Activated CD4-positive, alpha-beta T cell treated with anti-CD3 and anti-CD28 coated beads, Interleukin-2, amount 10 ng/mL, durations not matched to agents 7 days and 5 days (primary cell): ENCODE results near the gene CNIH3. TPM values are rescaled to one million over a fixed set of nuclear protein-coding genes. Genes with fewer than 3 reads are reported as not detected.
A peak's percentile ranks its signal among the peaks of the same experiment; 100 is the strongest.
"Not testable (repeated sequence)": the region's sequence is repeated elsewhere in the genome, so short reads cannot be mapped to it uniquely, and the experiment has no call there.

Experiments used
- CTCF ChIA-PET: fragments of 350-600 bp; sonication (Branson Sonifier 250); formaldehyde crosslinking; loops from one replicate; lab custom pipeline; 2021; ENCODE audit warnings: antibody characterized with exemption; lab: Charles Lee
- POLR2A ChIA-PET: fragments of 350-600 bp; sonication (Branson Sonifier 250); formaldehyde crosslinking; loops from one replicate; lab custom pipeline; 2021; ENCODE audit warnings: antibody characterized with exemption; lab: Charles Lee
- DNase-seq: peaks from one replicate; pipeline ENCODE4 v3.0.0-alpha.2; 2020
- H3K27ac Mint-ChIP-seq: one replicate; pipeline ENCODE4 v1.8.0; 2021; ENCODE audit warnings: mild to moderate bottlenecking, moderate library complexity, mixed read lengths
- H3K27me3 Mint-ChIP-seq: one replicate; pipeline ENCODE4 v1.8.0; 2021; ENCODE audit warnings: mixed read lengths
- H3K36me3 Mint-ChIP-seq: one replicate; pipeline ENCODE4 v1.8.0; 2021; ENCODE audit warnings: low read depth, mixed read lengths
- H3K4me1 Mint-ChIP-seq: one replicate; pipeline ENCODE4 v1.8.0; 2021; ENCODE audit warnings: mixed read lengths
- H3K4me3 Mint-ChIP-seq: one replicate; pipeline ENCODE4 v1.8.0; 2021; ENCODE audit warnings: mild to moderate bottlenecking, moderate library complexity, mixed read lengths
- H3K9me3 Mint-ChIP-seq: one replicate; pipeline ENCODE4 v1.8.0; 2021; ENCODE audit warnings: mixed read lengths
- total RNA-seq, 2 experiments: library from RNA; stranded (reverse); gene quantifications; one replicate each; pipeline ENCODE4 v1.2.3, GENCODE V29; 2021

The CNIH3 gene
- total RNA-seq: 1 to 10 TPM; 1.7 to 2.1 TPM

- Mint-ChIP-seq H3K4me3 (peak within 1 kb of the TSS; percentile 59), H3K4me1 (peaks cover 23% of the 10 kb centered on the region), H3K27ac (no peak within 1 kb of the TSS), H3K9me3 (no peaks in the 10 kb centered on the region), H3K27me3 (peaks cover 74% of the 10 kb centered on the region), H3K36me3 (peaks cover 1% of the 10 kb centered on the region)
- ChIA-PET POLR2A (no interaction called here), CTCF (interaction anchor here (0.5 to 0.8 kb wide), 2 partner anchors 13 to 19 kb away, joined by 3 to 4 read pairs; no protein-coding TSS in a partner anchor)
- peak; percentile 30 for DNase-seq
These were observed at the start of gene CNIH3 for GRCh38 chr1:224615861-224616755. Gene CNIH3 (plus strand): TSS chr1:224616317. CDS start chr1:224617175, 858 bp downstream.

GRCh38 chr1:224566492-224566891, 49.6 kb upstream of the CNIH3 start:
- POLR2A ChIA-PET, H3K27me3 Mint-ChIP-seq, CTCF ChIA-PET, H3K27ac Mint-ChIP-seq, H3K9me3 Mint-ChIP-seq, H3K4me3 Mint-ChIP-seq, H3K36me3 Mint-ChIP-seq, H3K4me1 Mint-ChIP-seq, DNase-seq: not testable (repeated sequence)

GRCh38 chr1:224569276-224569675, 46.8 kb upstream of the CNIH3 start:
- Mint-ChIP-seq H3K27ac (no peak overlapping the region), H3K4me3 (no peak overlapping the region), H3K27me3 (peaks cover 3% of the 10 kb centered on the region), H3K9me3 (peaks cover 2% of the 10 kb centered on the region), H3K4me1 (no peaks in the 10 kb centered on the region), H3K36me3 (no peaks in the 10 kb centered on the region)
- ChIA-PET POLR2A (no interaction called here), CTCF (no interaction called here)
- no peak for DNase-seq

- DNase-seq, POLR2A ChIA-PET, H3K4me1 Mint-ChIP-seq, H3K9me3 Mint-ChIP-seq, H3K27ac Mint-ChIP-seq, H3K4me3 Mint-ChIP-seq, H3K36me3 Mint-ChIP-seq: not testable (repeated sequence)
- CTCF ChIA-PET: interaction anchor here (0.7 kb wide), 1 partner anchor 861 kb away, joined by 3 read pairs; no protein-coding TSS in a partner anchor
- H3K27me3 Mint-ChIP-seq: peaks cover 13% of the 10 kb centered on the region
These were observed 44.1 kb upstream of the CNIH3 start for GRCh38 chr1:224571975-224572374.

- Mint-ChIP-seq H3K36me3 (no peaks in the 10 kb centered on the region), H3K27me3 (peaks cover 22% of the 10 kb centered on the region), H3K9me3 (peaks cover 11% of the 10 kb centered on the region), H3K27ac (no peak overlapping the region), H3K4me3 (no peak overlapping the region), H3K4me1 (no peaks in the 10 kb centered on the region)
- CTCF ChIA-PET: no interaction called here
- POLR2A ChIA-PET: no interaction called here
- DNase-seq: no peak
These were observed 36.6 kb upstream of the CNIH3 start for GRCh38 chr1:224579526-224579925.

GRCh38 chr1:224580006-224580405, 36.1 kb upstream of the CNIH3 start:
- no peak for DNase-seq
- no peaks in the 10 kb centered on the region for H3K4me1 Mint-ChIP-seq
- CTCF ChIA-PET: no interaction called here
- peaks cover 13% of the 10 kb centered on the region for H3K9me3 Mint-ChIP-seq
- H3K4me3 Mint-ChIP-seq: no peak overlapping the region
- peaks cover 22% of the 10 kb centered on the region for H3K27me3 Mint-ChIP-seq
- POLR2A ChIA-PET: no interaction called here
- H3K27ac Mint-ChIP-seq: no peak overlapping the region
- no peaks in the 10 kb centered on the region for H3K36me3 Mint-ChIP-seq

GRCh38 chr1:224582041-224582440, 34.1 kb upstream of the CNIH3 start:
- CTCF ChIA-PET: interaction anchor here (0.8 to 0.9 kb wide), 2 partner anchors 14 to 269 kb away, joined by 3 read pairs; no protein-coding TSS in a partner anchor
- POLR2A ChIA-PET: no interaction called here
- no peak for DNase-seq
- Mint-ChIP-seq H3K9me3 (peaks cover 4% of the 10 kb centered on the region), H3K27me3 (peaks cover 11% of the 10 kb centered on the region), H3K4me3 (no peak overlapping the region), H3K36me3 (no peaks in the 10 kb centered on the region), H3K27ac (no peak overlapping the region), H3K4me1 (no peaks in the 10 kb centered on the region)

GRCh38 chr1:224583774-224584173, 32.3 kb upstream of the CNIH3 start:
- POLR2A ChIA-PET: no interaction called here
- Mint-ChIP-seq H3K4me3 (no peak overlapping the region), H3K4me1 (no peaks in the 10 kb centered on the region), H3K9me3 (peaks cover 3% of the 10 kb centered on the region), H3K36me3 (no peaks in the 10 kb centered on the region), H3K27ac (no peak overlapping the region), H3K27me3 (peaks cover 6% of the 10 kb centered on the region)
- CTCF ChIA-PET: interaction anchor here (1.6 kb wide), 1 partner anchor 9 kb away, joined by 4 read pairs; no protein-coding TSS in a partner anchor
- no peak for DNase-seq

GRCh38 chr1:224585051-224585450, 31.1 kb upstream of the CNIH3 start:
- POLR2A ChIA-PET: no interaction called here
- Mint-ChIP-seq H3K4me3 (no peak overlapping the region), H3K9me3 (peaks cover 3% of the 10 kb centered on the region), H3K4me1 (no peaks in the 10 kb centered on the region), H3K36me3 (no peaks in the 10 kb centered on the region), H3K27ac (no peak overlapping the region), H3K27me3 (peaks cover 3% of the 10 kb centered on the region)
- no peak for DNase-seq
- CTCF ChIA-PET: interaction anchor here (1.6 kb wide), 1 partner anchor 8 kb away, joined by 4 read pairs; no protein-coding TSS in a partner anchor

- Mint-ChIP-seq H3K27ac (no peak overlapping the region), H3K4me3 (no peak overlapping the region), H3K4me1 (peaks cover under 1% of the 10 kb centered on the region), H3K9me3 (peaks cover 3% of the 10 kb centered on the region), H3K36me3 (no peaks in the 10 kb centered on the region), H3K27me3 (no peaks in the 10 kb centered on the region)
- POLR2A ChIA-PET: no interaction called here
- CTCF ChIA-PET: no interaction called here
- no peak for DNase-seq
These were observed 29.1 kb upstream of the CNIH3 start for GRCh38 chr1:224587051-224587450.

- H3K27me3 Mint-ChIP-seq: no peaks in the 10 kb centered on the region
- DNase-seq: no peak
- H3K27ac Mint-ChIP-seq: no peak overlapping the region
- ChIA-PET POLR2A (no interaction called here), CTCF (interaction anchor here (0.6 to 0.9 kb wide), 5 partner anchors 63 to 1230 kb away, joined by 3 to 4 read pairs (median 3); no protein-coding TSS in a partner anchor)
- no peaks in the 10 kb centered on the region for H3K36me3 Mint-ChIP-seq
- peaks cover 8% of the 10 kb centered on the region for H3K4me1 Mint-ChIP-seq
- H3K9me3 Mint-ChIP-seq: peaks cover 3% of the 10 kb centered on the region
- H3K4me3 Mint-ChIP-seq: no peak overlapping the region
These were observed 27.6 kb upstream of the CNIH3 start for GRCh38 chr1:224588515-224588914.

GRCh38 chr1:224589006-224589405, 27.1 kb upstream of the CNIH3 start:
- Mint-ChIP-seq H3K36me3 (no peaks in the 10 kb centered on the region), H3K4me3 (no peak overlapping the region), H3K27ac (no peak overlapping the region), H3K9me3 (peaks cover 3% of the 10 kb centered on the region), H3K4me1 (peaks cover 8% of the 10 kb centered on the region), H3K27me3 (no peaks in the 10 kb centered on the region)
- ChIA-PET CTCF (interaction anchor here (0.6 to 0.9 kb wide), 6 partner anchors 12 to 854 kb away, joined by 3 to 4 read pairs (median 4); no protein-coding TSS in a partner anchor), POLR2A (no interaction called here)
- no peak for DNase-seq

GRCh38 chr1:224591326-224591725, 24.8 kb upstream of the CNIH3 start:
- CTCF ChIA-PET: interaction anchor here (0.5 to 1.4 kb wide), 3 partner anchors 17 to 78 kb away, joined by 3 read pairs; no protein-coding TSS in a partner anchor
- Mint-ChIP-seq H3K4me1 (peaks cover 8% of the 10 kb centered on the region), H3K36me3 (no peaks in the 10 kb centered on the region), H3K4me3 (no peak overlapping the region), H3K9me3 (no peaks in the 10 kb centered on the region), H3K27me3 (no peaks in the 10 kb centered on the region), H3K27ac (no peak overlapping the region)
- POLR2A ChIA-PET: no interaction called here
- no peak for DNase-seq
